Body of pancreas (tissue), 4 donors: ENCODE data around the gene DND1. TPM values are rescaled to one million over a fixed set of nuclear protein-coding genes. Genes with fewer than 3 reads are reported as not detected.
A peak's percentile ranks its signal among the peaks of the same experiment; 100 is the strongest.
"Not testable (repeated sequence)": the region's sequence is repeated elsewhere in the genome, so short reads cannot be mapped to it uniquely, and the experiment has no call there.

Source experiments
- ATAC-seq: fragments of 150-250 bp; one replicate; pipeline ENCODE4 v1.9.1; 2016
- DNase-seq, 4 donors: peaks; one replicate each; pipeline ENCODE4 v3.0.0-alpha.2; 2019
- H3K27ac ChIP-seq, 4 donors: fragments of 200-600 bp; sonication (generic); 1 replicate in 3 of 4; 2 replicates in 1 of 4; pipeline versions ENCODE4 v1.5.1 to v1.6.1; 2016 to 2019; ENCODE audit warnings: mild to moderate bottlenecking in 1 of 4, mixed read lengths in 1 of 4, moderate library complexity in 1 of 4
- H3K27me3 ChIP-seq, 2 donors: fragments of 200-600 bp; sonication (generic); one replicate each; pipeline ENCODE4 v1.6.0; 2016; ENCODE audit warnings: mild to moderate bottlenecking in 1 of 2
- H3K36me3 ChIP-seq, 2 donors: fragments of 200-600 bp; sonication (generic); replicated peaks in 1 of 2; 2 replicates each; pipeline ENCODE4 v1.5.1; 2016; ENCODE audit warnings: low read depth in 2 of 2; ENCODE audit not compliant: insufficient read depth in 1 of 2
- H3K4me1 ChIP-seq: fragments of 200-600 bp; sonication (generic); one replicate; pipeline ENCODE4 v1.6.0; 2016
- H3K4me3 ChIP-seq, 2 donors: fragments of 200-600 bp; sonication (generic); 1 replicate in 1 of 2; 2 replicates in 1 of 2; pipeline ENCODE4 v1.5.1; 2016 to 2019
- H3K9me3 ChIP-seq, 3 donors: fragments of 200-600 bp; sonication (generic); 1 replicate in 2 of 3; 2 replicates in 1 of 3; pipeline ENCODE4 v1.5.1; 2016
- CTCF ChIP-seq, 7 experiments: fragments of 450-650 bp in 4 of 7; fragments of 200-600 bp in 3 of 7; sonication (generic) in 3 of 7; IDR thresholded peaks; one replicate each; pipeline ENCODE4 v1.5.1; 2016 to 2019; ENCODE audit warnings: antibody characterized with exemption in 7 of 7
- POLR2A ChIP-seq, 3 donors: fragments of 450-650 bp; IDR thresholded peaks; one replicate each; pipeline ENCODE4 v1.6.1; 2016; ENCODE audit warnings: antibody characterized with exemption in 3 of 3, mild to moderate bottlenecking in 2 of 3
- WGBS, 2 donors: methylation state at CpG; one replicate each; pipeline ENCODE4 v1.1.5; 2017; 5-methylcytosine and 5-hydroxymethylcytosine counted together
- intact Hi-C: fragments of 100-400 bp; cut with DNase I; formaldehyde crosslinking; loops from one replicate; pipeline ENCODE4 v1.15.1; 2023
- total RNA-seq, 2 donors: library from RNA; depleted of rRNA; stranded (reverse); fragments of >200 nt; gene quantifications; one replicate each; pipeline ENCODE4 v1.1.0, GENCODE V29; 2016

DND1 gene
- total RNA-seq, 2 donors from 2014 or later, result 1.8 to 2.6 TPM

GRCh38 chr5:140711794-140712193 is 38.4 kb upstream of the DND1 start:
- no peak for DNase-seq
- peak overlapping the region in 1 of 4 donors; percentile 85 for H3K27ac ChIP-seq
- H3K4me3 ChIP-seq, result no peak overlapping the region
- TF ChIP-seq CTCF (IDR thresholded peaks at IDR 0.05) (no peak), POLR2A (IDR thresholded peaks at IDR 0.05) (no peak)
- no peaks in the 10 kb centered on the region for H3K4me1 ChIP-seq
- no peaks in the 10 kb centered on the region for H3K36me3 ChIP-seq
- intact Hi-C loops, result no loop called here
- H3K27me3 ChIP-seq, result no peaks in the 10 kb centered on the region
- WGBS, 2 donors, result 82 to 91% methylated on average over 1 of the region's 1 CpG
- ATAC-seq, result no peak
- no peaks in the 10 kb centered on the region for H3K9me3 ChIP-seq

DNA sequence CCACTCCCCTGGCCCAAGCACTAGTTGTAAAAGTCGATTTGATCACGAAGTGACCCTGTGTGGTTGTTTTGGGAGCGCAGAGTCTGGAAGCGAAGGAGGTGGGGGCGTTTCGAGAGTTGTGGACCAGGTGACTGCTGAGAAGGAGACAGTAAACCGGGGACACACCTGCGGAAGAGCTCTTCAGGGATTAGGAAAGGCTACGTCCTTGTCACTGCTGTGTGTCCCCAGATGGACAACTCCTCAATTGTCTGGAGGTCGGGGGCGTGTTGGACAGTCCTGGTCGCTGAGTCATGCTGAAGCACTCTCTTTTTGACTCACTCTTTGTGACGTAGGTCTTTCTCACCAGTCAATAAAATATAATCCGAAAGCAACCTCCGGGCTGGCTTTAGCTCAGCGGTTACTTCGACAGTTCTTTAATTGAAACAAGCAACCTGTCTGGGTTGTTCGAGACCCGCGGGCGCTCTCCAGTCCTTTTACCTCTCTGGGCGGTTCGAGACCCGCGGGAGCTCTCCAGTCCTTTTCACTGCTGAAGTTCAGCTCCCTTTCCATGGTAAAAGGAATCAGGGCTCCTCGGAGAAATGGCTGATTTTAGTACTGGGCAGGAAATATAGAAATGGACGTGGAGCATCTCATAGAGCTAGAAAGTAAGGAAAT is 37.6 kb upstream of the DND1 start:
- no peaks in the 10 kb centered on the region for H3K27me3 ChIP-seq
- H3K9me3 ChIP-seq, result no peaks in the 10 kb centered on the region
- H3K27ac ChIP-seq, result peak overlapping the region; percentile 84 to 93 (median 85)
- 0 to 1% methylated on average over 25 to 27 of the region's 27 CpGs for whole genome bisulfite sequencing, 2 donors
- TF ChIP-seq POLR2A (IDR thresholded peaks at IDR 0.05), result peak; percentile 38 to 73 (median 72)
- TF ChIP-seq CTCF (IDR thresholded peaks at IDR 0.05), result no peak
- DNase-seq (peak; percentile 92 to 97 (median 94)), ATAC-seq (peak; percentile 94)
- no peaks in the 10 kb centered on the region for H3K4me1 ChIP-seq
- peak overlapping the region; percentile 13 to 36 for H3K4me3 ChIP-seq
- peaks cover 0 to 2% of the 10 kb centered on the region in 2 donors for H3K36me3 ChIP-seq
- intact Hi-C loops, result no loop called here

DNA sequence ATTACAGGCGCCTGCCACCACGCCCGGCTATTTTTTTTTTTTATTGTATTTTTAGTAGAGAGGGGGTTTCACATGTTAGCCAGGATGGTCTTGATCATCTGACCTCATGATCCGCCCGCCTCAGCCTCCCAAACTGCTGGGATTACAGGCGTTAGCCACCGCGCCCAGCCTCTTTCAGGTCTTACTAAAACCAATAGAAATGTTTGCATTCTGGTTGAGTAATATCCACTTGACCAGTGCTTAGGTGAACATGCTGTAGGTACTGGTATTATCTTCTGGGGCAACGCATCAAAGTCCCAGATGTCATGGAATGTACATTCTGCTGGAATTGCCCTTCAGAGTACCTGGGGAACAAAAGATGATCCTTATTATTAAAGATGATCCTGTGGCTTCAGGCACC is 35.4 kb upstream of the DND1 start:
- H3K9me3 ChIP-seq, H3K27ac ChIP-seq, H3K27me3 ChIP-seq, intact Hi-C loops, ATAC-seq, H3K4me3 ChIP-seq, H3K4me1 ChIP-seq, DNase-seq: not testable (repeated sequence)
- H3K36me3 ChIP-seq, result peaks cover 0 to 15% of the 10 kb centered on the region in 2 donors
- WGBS, 2 donors, result 88% methylated on average over 9 of the region's 9 CpGs

DNA sequence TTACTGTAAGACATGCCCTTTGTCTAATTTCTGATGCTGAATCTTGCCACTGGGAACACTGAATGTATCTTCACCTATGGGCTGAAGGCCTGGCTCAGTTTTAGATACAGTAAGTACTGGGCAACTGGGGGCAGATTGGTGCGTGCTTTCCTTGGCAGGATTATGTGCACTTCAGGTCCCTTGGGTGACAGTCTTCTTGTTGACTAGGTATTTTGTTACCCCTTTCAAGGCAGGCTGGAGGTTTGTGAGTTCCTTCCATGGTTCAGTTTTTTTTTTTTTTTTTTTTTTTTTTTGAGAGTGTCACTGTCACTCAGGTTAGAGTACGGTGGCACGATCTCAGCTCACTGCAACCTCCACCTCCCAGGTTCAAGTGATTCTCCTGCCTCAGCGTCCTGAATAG is 34.4 kb upstream of the DND1 start:
- DNase-seq (no peak), ATAC-seq (no peak)
- Histone ChIP-seq H3K4me3 (no peak overlapping the region), H3K27ac (no peak overlapping the region), H3K9me3 (no peaks in the 10 kb centered on the region), H3K4me1 (no peaks in the 10 kb centered on the region), H3K36me3 (peaks cover 0 to 17% of the 10 kb centered on the region in 2 donors), H3K27me3 (no peaks in the 10 kb centered on the region)
- 79 to 93% methylated on average over 4 of the region's 4 CpGs for WGBS, 2 donors
- intact Hi-C loops, result no loop called here
- no peak for TF ChIP-seq CTCF (IDR thresholded peaks at IDR 0.05)
- TF ChIP-seq POLR2A (IDR thresholded peaks at IDR 0.05), result no peak

- peaks cover 6 to 39% of the 10 kb centered on the region in 2 donors for H3K36me3 ChIP-seq
- H3K9me3 ChIP-seq, result no peaks in the 10 kb centered on the region
- intact Hi-C loops, result no loop called here
- DNase-seq (peak; percentile 96 to 98 (median 98)), ATAC-seq (peak; percentile 100)
- H3K27me3 ChIP-seq, result no peaks in the 10 kb centered on the region
- peak within 1 kb of the TSS; percentile 91 for H3K4me3 ChIP-seq
- TF ChIP-seq POLR2A (IDR thresholded peaks at IDR 0.05), result peak in 2 of 3 donors; percentile 77 to 87
- no peak for TF ChIP-seq CTCF (IDR thresholded peaks at IDR 0.05)
- WGBS, 2 donors, result 1% methylated on average over 35 to 44 of the region's 44 CpGs
- H3K27ac ChIP-seq, result peak within 1 kb of the TSS; percentile 18 to 81 (median 69)
- H3K4me1 ChIP-seq, result peaks cover 18% of the 10 kb centered on the region
Measured at GRCh38 chr5:140700177-140701144, 27.1 kb upstream of the DND1 start, which contains the start of gene ZMAT2. Gene ZMAT2 (plus strand): TSS chr5:140700447. CDS start chr5:140700461, 14 bp downstream.
